Neuron (in vitro differentiated cells): Measurements from ENCODE around the gene RTCB.

Experiments used
- H2AFZ ChIP-seq: one replicate; pipeline ENCODE4 v1.6.1; 2013; ENCODE audit warnings: low read depth, mild to moderate bottlenecking, inconsistent platforms, low read length, moderate library complexity
- H3K27me3 ChIP-seq: one replicate; pipeline ENCODE4 v1.6.1; 2013; ENCODE audit warnings: low read length; ENCODE audit not compliant: insufficient read depth
- H3K36me3 ChIP-seq: one replicate; pipeline ENCODE4 v1.6.1; 2013; ENCODE audit warnings: low read length; ENCODE audit not compliant: insufficient read depth
- H3K4me1 ChIP-seq: one replicate; pipeline ENCODE4 v1.6.1; 2013; ENCODE audit warnings: low read length; ENCODE audit not compliant: insufficient read depth
- H3K4me3 ChIP-seq: 2 replicates; pipeline ENCODE4 v1.5.1; 2013; ENCODE audit warnings: mild to moderate bottlenecking, low read length, moderate library complexity
- H3K9me3 ChIP-seq: one replicate; pipeline ENCODE4 v1.6.1; 2013; ENCODE audit warnings: low read length

RTCB gene

GRCh38 chr22:32411829-32412592 is at the start of gene RTCB:
Gene RTCB, minus strand, starts transcription at chr22:32412247. Its CDS starts 91 bp downstream, at chr22:32412156.
- peak within 1 kb of the TSS; percentile 93 for H2AFZ ChIP-seq
- peaks cover 14% of the 10 kb centered on the region for H3K4me1 ChIP-seq
- H3K9me3 ChIP-seq, result no peaks in the 10 kb centered on the region
- H3K27me3 ChIP-seq, result peaks cover 5% of the 10 kb centered on the region
- peaks cover 21% of the 10 kb centered on the region for H3K36me3 ChIP-seq
- peak within 1 kb of the TSS; percentile 81 for H3K4me3 ChIP-seq

- H3K27me3 ChIP-seq, result peaks cover 2% of the 10 kb centered on the region
- H3K36me3 ChIP-seq, result no peaks in the 10 kb centered on the region
- no peak overlapping the region for H2AFZ ChIP-seq
- H3K4me1 ChIP-seq, result no peaks in the 10 kb centered on the region
- no peaks in the 10 kb centered on the region for H3K9me3 ChIP-seq
- no peak overlapping the region for H3K4me3 ChIP-seq
These were observed 45.0 kb upstream of the RTCB start for GRCh38 chr22:32457031-32457430.

GRCh38 chr22:32448980-32449379 is 36.9 kb upstream of the RTCB start:
- Histone ChIP-seq H2AFZ (no peak overlapping the region), H3K4me1 (no peaks in the 10 kb centered on the region), H3K36me3 (no peaks in the 10 kb centered on the region), H3K27me3 (peaks cover 4% of the 10 kb centered on the region), H3K4me3 (no peak overlapping the region), H3K9me3 (no peaks in the 10 kb centered on the region)

- no peaks in the 10 kb centered on the region for H3K9me3 ChIP-seq
- no peaks in the 10 kb centered on the region for H3K4me1 ChIP-seq
- no peak overlapping the region for H3K4me3 ChIP-seq
- no peaks in the 10 kb centered on the region for H3K36me3 ChIP-seq
- H3K27me3 ChIP-seq, result peaks cover 15% of the 10 kb centered on the region
- H2AFZ ChIP-seq, result no peak overlapping the region
These were observed 34.3 kb upstream of the RTCB start for GRCh38 chr22:32446321-32446720.

- no peak overlapping the region for H2AFZ ChIP-seq
- H3K36me3 ChIP-seq, result no peaks in the 10 kb centered on the region
- H3K4me1 ChIP-seq, result no peaks in the 10 kb centered on the region
- no peaks in the 10 kb centered on the region for H3K9me3 ChIP-seq
- peaks cover 17% of the 10 kb centered on the region for H3K27me3 ChIP-seq
- H3K4me3 ChIP-seq, result no peak overlapping the region
These were observed 32.0 kb upstream of the RTCB start for GRCh38 chr22:32444068-32444467.

GRCh38 chr22:32430352-32430751 is 18.3 kb upstream of the RTCB start:
- H2AFZ ChIP-seq, result no peak overlapping the region
- H3K4me1 ChIP-seq, result no peaks in the 10 kb centered on the region
- no peak overlapping the region for H3K4me3 ChIP-seq
- H3K36me3 ChIP-seq, result no peaks in the 10 kb centered on the region
- H3K9me3 ChIP-seq, result no peaks in the 10 kb centered on the region
- H3K27me3 ChIP-seq, result peaks cover under 1% of the 10 kb centered on the region

GRCh38 chr22:32426881-32427280 is 14.8 kb upstream of the RTCB start:
- no peaks in the 10 kb centered on the region for H3K4me1 ChIP-seq
- peaks cover 5% of the 10 kb centered on the region for H3K27me3 ChIP-seq
- H2AFZ ChIP-seq, result no peak overlapping the region
- H3K4me3 ChIP-seq, result no peak overlapping the region
- no peaks in the 10 kb centered on the region for H3K9me3 ChIP-seq
- H3K36me3 ChIP-seq, result no peaks in the 10 kb centered on the region

- Histone ChIP-seq H2AFZ (no peak overlapping the region), H3K36me3 (no peaks in the 10 kb centered on the region), H3K4me3 (no peak overlapping the region), H3K4me1 (no peaks in the 10 kb centered on the region), H3K27me3 (peaks cover 14% of the 10 kb centered on the region), H3K9me3 (no peaks in the 10 kb centered on the region)
These were observed 11.6 kb upstream of the RTCB start for GRCh38 chr22:32423664-32424063.

- Histone ChIP-seq H3K4me3 (no peak overlapping the region), H2AFZ (no peak overlapping the region), H3K27me3 (peaks cover 18% of the 10 kb centered on the region), H3K4me1 (no peaks in the 10 kb centered on the region), H3K9me3 (no peaks in the 10 kb centered on the region), H3K36me3 (no peaks in the 10 kb centered on the region)
These were observed 10.0 kb upstream of the RTCB start for GRCh38 chr22:32422062-32422461.

- Histone ChIP-seq H3K4me1 (no peaks in the 10 kb centered on the region), H3K4me3 (no peak overlapping the region), H3K9me3 (no peaks in the 10 kb centered on the region), H3K27me3 (peaks cover 23% of the 10 kb centered on the region), H3K36me3 (no peaks in the 10 kb centered on the region), H2AFZ (no peak overlapping the region)
These were observed 9.4 kb upstream of the RTCB start for GRCh38 chr22:32421484-32421883.

GRCh38 chr22:32417906-32418305 is 5.9 kb upstream of the RTCB start:
- no peaks in the 10 kb centered on the region for H3K4me1 ChIP-seq
- no peaks in the 10 kb centered on the region for H3K9me3 ChIP-seq
- no peak overlapping the region for H2AFZ ChIP-seq
- H3K4me3 ChIP-seq, result no peak overlapping the region
- peaks cover 23% of the 10 kb centered on the region for H3K27me3 ChIP-seq
- no peaks in the 10 kb centered on the region for H3K36me3 ChIP-seq

- Histone ChIP-seq H3K27me3 (peaks cover 17% of the 10 kb centered on the region), H3K9me3 (no peaks in the 10 kb centered on the region), H3K4me1 (peaks cover 4% of the 10 kb centered on the region), H3K36me3 (no peaks in the 10 kb centered on the region), H3K4me3 (no peak overlapping the region), H2AFZ (no peak overlapping the region)
These were observed 4.6 kb upstream of the RTCB start for GRCh38 chr22:32416556-32417085.

- Histone ChIP-seq H3K27me3 (peaks cover 13% of the 10 kb centered on the region), H3K9me3 (no peaks in the 10 kb centered on the region), H3K4me3 (no peak overlapping the region), H2AFZ (no peak overlapping the region), H3K36me3 (peaks cover 3% of the 10 kb centered on the region), H3K4me1 (peaks cover 14% of the 10 kb centered on the region)
These were observed 2.1 kb upstream of the RTCB start for GRCh38 chr22:32414191-32414590.

- peaks cover 14% of the 10 kb centered on the region for H3K4me1 ChIP-seq
- peaks cover 4% of the 10 kb centered on the region for H3K36me3 ChIP-seq
- no peak overlapping the region for H3K4me3 ChIP-seq
- H3K9me3 ChIP-seq, result no peaks in the 10 kb centered on the region
- no peak overlapping the region for H2AFZ ChIP-seq
- H3K27me3 ChIP-seq, result peaks cover 10% of the 10 kb centered on the region
These were observed 1.7 kb upstream of the RTCB start for GRCh38 chr22:32413719-32414118.
